ENCODE data around the gene SLC5A10.
A peak's percentile ranks its signal among the peaks of the same experiment; 100 is the strongest.

The SLC5A10 gene

DNA sequence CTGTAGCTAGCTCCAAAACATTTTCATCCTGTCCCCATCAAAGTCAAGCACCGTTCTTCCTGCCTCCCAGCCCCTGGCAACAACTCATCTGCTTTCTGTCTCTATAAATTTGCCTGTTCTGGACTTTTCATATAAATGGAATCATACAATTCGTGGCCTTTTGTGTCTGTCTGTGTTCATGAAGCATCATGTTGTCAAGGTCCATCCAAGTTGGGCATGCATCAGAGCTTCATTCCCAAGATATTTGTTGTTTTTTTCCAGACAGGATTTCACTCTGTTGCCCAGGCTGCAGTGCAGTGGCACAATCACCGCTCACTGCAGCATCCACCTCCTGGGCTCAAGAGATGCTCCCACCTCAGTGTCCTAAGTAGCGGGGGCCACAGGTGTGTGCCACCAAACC lies 5.9 kb downstream of the SLC5A10 start:
- H3K27me3 Mint-ChIP-seq: no peaks in the 10 kb centered on the region
- H3K4me1 Mint-ChIP-seq: peaks cover 53% of the 10 kb centered on the region
- H3K4me3 Mint-ChIP-seq: no peak overlapping the region
- no peaks in the 10 kb centered on the region for H3K9me3 Mint-ChIP-seq
- DNase-seq (no peak), ATAC-seq (no peak)
- no peak overlapping the region for H3K27ac Mint-ChIP-seq

GRCh38 chr17:18958611-18959010 lies 6.6 kb downstream of the SLC5A10 start:
- DNase-seq: no peak
- Mint-ChIP-seq H3K4me1 (peaks cover 57% of the 10 kb centered on the region), H3K27ac (no peak overlapping the region), H3K27me3 (no peaks in the 10 kb centered on the region), H3K4me3 (no peak overlapping the region), H3K9me3 (no peaks in the 10 kb centered on the region)
- no peak for ATAC-seq

DNA sequence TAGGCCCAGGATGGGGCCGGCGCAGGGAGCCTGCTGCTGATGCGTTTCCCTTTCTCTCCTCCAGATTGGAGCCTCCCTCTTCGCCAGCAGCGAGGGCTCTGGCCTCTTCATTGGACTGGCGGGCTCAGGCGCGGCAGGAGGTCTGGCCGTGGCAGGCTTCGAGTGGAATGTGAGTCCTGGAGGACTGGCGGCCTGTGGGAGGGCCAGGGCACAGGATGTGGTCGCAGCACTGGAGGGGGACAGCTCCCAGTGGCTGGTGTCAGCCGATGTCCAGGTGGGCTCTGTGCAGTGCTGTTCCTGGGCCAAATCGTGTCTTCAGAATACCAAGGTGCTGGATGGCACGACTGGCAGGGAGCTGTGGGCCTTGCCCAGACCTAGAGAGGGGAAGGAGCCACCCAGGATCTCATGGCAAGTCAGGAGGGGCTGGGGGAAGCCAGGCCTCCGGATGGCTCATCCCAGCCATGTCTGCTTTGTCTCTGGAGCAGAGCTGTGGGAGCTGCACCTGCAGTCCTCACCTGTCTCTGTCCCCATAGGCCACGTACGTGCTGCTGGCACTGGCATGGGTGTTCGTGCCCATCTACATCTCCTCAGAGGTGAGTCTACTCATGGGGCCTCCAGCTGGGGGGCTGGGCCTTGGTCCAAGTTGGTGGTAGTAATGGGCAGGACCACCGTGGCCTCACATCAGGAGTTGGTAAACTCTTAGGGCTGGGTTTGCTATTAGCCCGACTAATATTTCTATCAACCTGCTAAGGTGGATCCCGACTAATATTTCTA lies 7.3 kb downstream of the SLC5A10 start:
- DNase-seq: no peak
- Mint-ChIP-seq H3K27me3 (no peaks in the 10 kb centered on the region), H3K4me1 (peaks cover 52% of the 10 kb centered on the region), H3K9me3 (no peaks in the 10 kb centered on the region), H3K27ac (peak overlapping the region in 1 of 2 donors; percentile 89), H3K4me3 (no peak overlapping the region)
- no peak for ATAC-seq

GRCh38 chr17:18959845-18960240 lies 7.9 kb downstream of the SLC5A10 start:
- Mint-ChIP-seq H3K27me3 (no peaks in the 10 kb centered on the region), H3K4me1 (peaks cover 46% of the 10 kb centered on the region), H3K27ac (no peak overlapping the region), H3K4me3 (no peak overlapping the region), H3K9me3 (no peaks in the 10 kb centered on the region)
- DNase-seq (no peak), ATAC-seq (no peak)

DNA sequence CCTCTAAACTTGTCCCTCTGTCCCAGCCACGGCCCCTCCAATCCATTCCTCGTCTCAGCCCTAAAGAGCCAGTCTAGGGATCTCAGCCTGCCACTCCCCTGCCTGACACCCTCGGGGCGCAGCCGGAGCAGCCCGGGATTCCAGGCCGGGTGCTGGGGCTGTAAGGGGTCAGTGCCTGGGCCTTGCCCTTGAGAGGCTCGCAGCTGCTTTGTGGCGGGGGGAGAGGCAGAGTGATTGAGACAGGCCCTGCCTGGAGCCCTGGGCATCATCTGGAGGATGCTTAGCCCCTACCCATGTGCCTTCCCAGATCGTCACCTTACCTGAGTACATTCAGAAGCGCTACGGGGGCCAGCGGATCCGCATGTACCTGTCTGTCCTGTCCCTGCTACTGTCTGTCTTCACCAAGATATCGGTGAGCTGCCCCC lies 8.3 kb downstream of the SLC5A10 start:
- no peak overlapping the region for H3K4me3 Mint-ChIP-seq
- peaks cover 42% of the 10 kb centered on the region for H3K4me1 Mint-ChIP-seq
- no peak for ATAC-seq
- H3K27me3 Mint-ChIP-seq: no peaks in the 10 kb centered on the region
- no peak for DNase-seq
- H3K27ac Mint-ChIP-seq: no peak overlapping the region
- H3K9me3 Mint-ChIP-seq: no peaks in the 10 kb centered on the region

- no peaks in the 10 kb centered on the region for H3K9me3 Mint-ChIP-seq
- ATAC-seq (peak; percentile 92), DNase-seq (peak; percentile 80)
- no peak overlapping the region for H3K4me3 Mint-ChIP-seq
- H3K27me3 Mint-ChIP-seq: no peaks in the 10 kb centered on the region
- H3K4me1 Mint-ChIP-seq: peaks cover 36% of the 10 kb centered on the region
- no peak overlapping the region for H3K27ac Mint-ChIP-seq
Measured at GRCh38 chr17:18960803-18961511, 9.0 kb downstream of the SLC5A10 start.

DNA sequence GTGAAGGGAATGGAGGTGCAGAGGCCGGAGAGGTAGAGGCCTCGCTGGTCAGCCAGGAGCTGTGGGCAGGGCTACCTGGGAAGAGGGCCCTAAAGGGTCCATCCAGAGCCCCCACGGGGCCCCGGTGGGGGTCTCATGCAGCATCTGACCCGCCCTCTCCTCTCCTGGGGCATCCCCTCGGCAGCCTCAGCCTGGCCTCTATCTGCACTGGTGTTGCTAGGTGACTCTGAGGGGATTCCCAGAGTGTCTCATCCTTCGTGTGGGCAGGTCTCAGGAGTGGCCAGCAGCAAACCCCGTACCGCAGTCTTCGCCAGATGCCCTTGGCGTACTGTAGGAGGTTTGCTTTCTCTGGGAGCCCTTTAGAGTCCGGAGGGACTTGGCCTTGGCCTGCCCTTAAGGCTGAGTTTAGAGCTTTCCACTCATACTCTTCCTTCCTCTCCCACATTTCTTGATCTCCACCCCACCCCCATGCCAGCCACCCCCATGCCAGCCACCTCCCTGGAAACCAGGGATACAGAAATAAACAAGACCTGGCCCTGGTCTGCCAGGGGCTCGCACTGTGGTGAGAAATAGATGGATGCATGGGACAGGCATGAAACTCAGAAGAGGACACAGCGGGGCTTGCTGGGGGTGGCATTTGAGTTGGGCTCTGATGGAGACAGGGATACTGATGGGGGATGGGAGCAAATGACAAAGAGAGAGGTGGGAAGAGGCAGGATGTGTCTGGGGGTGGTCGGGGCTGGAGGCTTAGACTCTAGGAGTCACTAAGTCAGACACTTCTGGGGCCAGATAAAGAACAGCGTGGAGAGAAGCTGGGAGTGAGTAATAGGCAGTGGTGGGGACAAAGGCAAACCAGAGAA lies 9.9 kb downstream of the SLC5A10 start:
- H3K27me3 Mint-ChIP-seq: no peaks in the 10 kb centered on the region
- no peak overlapping the region for H3K4me3 Mint-ChIP-seq
- no peak for DNase-seq
- ATAC-seq: peak; percentile 43
- H3K9me3 Mint-ChIP-seq: no peaks in the 10 kb centered on the region
- H3K27ac Mint-ChIP-seq: peak overlapping the region in 1 of 2 donors; percentile 2
- peaks cover 36% of the 10 kb centered on the region for H3K4me1 Mint-ChIP-seq

DNA sequence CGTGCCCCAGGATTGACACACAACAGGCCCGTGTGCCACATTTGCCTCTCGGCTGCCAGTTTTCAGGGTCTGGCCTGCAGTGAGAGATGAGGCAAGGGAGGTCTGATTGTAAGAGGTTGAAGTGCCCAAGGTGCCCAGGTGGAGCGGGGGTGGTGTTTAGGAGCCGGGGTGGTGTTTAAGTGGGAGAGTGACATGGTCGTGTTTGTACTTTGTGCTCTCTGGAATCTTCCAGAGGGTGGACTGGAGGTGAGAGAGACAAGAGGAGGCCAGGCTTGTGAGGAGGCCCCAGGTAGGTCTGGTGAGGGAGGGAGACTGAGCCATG lies 10.5 kb downstream of the SLC5A10 start:
- H3K4me3 Mint-ChIP-seq: no peak overlapping the region
- H3K27ac Mint-ChIP-seq: no peak overlapping the region
- ATAC-seq: no peak
- no peak for DNase-seq
- H3K4me1 Mint-ChIP-seq: peaks cover 36% of the 10 kb centered on the region
- H3K9me3 Mint-ChIP-seq: no peaks in the 10 kb centered on the region
- no peaks in the 10 kb centered on the region for H3K27me3 Mint-ChIP-seq

DNA sequence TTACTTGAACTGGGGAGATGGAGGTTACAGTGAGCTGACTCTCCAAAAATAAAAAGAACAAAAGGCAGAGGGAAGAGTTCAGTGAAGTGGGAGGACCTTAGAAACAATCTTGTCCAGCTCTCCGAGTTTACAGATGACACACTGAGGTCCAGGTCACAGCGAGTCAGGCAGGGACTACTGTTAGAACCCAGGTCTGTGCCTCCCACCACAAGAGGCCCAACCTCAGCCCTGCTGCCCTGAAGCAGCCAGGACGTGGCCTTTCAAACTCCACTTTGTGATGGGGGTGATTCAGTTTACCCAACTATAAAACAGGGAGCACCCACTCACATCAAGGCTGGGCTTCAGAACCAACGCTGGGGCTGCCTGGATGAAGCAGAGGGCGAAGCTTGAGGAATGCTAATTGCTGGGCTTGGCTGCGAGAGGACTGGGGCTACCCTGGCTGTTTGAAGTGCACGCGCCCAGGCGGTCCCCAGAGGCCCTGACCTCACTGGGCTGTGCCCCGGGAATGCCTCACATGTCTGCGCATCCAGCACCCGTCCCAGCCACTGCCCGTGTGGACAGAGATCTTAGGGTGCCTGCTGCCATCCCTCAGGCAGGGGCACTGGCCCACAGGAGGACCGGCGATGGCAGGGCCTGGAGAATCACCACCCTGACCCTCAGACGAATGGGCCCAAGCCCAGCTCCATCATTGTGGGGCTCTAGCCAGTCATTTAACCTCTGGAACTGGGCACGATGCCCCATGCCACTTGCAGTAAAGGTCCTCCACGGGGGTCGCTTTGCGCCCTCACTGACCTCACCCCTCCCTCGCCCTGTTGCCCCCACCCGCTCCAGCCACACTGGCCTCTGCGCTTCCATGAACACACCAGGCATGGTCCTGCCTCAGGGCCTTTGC lies 11.4 kb downstream of the SLC5A10 start:
- Mint-ChIP-seq H3K4me3 (no peak overlapping the region), H3K4me1 (peaks cover 36% of the 10 kb centered on the region), H3K27me3 (no peaks in the 10 kb centered on the region), H3K27ac (no peak overlapping the region), H3K9me3 (no peaks in the 10 kb centered on the region)
- ATAC-seq (no peak), DNase-seq (no peak)

GRCh38 chr17:18964018-18964351 lies 12.0 kb downstream of the SLC5A10 start:
- DNase-seq (no peak), ATAC-seq (no peak)
- H3K27me3 Mint-ChIP-seq: no peaks in the 10 kb centered on the region
- no peak overlapping the region for H3K4me3 Mint-ChIP-seq
- peaks cover 30% of the 10 kb centered on the region for H3K4me1 Mint-ChIP-seq
- H3K27ac Mint-ChIP-seq: no peak overlapping the region
- H3K9me3 Mint-ChIP-seq: no peaks in the 10 kb centered on the region

DNA sequence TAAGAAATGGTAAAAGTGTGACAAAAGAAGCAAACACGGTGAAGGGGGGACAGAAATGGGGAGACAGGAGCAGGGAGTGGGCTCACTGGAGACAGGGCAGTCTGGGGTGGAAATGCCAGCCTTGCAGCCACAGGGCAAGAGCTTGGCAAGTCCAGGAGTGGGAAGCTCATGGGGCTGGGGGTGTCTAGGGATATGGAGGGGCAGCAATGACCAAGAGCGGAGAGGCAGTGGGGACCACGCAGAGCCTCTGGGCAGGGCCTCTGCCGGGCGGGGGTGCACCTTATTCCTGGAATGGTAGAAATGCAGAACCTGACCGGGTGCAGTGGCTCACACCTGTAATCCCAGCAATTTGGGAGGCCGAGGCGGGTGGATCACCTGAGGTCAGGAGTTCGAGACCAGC lies 12.6 kb downstream of the SLC5A10 start:
- Mint-ChIP-seq H3K27ac (peak overlapping the region in 1 of 2 donors; percentile 34), H3K27me3 (no peaks in the 10 kb centered on the region), H3K4me3 (no peak overlapping the region), H3K4me1 (peaks cover 33% of the 10 kb centered on the region), H3K9me3 (no peaks in the 10 kb centered on the region)
- no peak for ATAC-seq
- DNase-seq: no peak

- H3K9me3 Mint-ChIP-seq: no peaks in the 10 kb centered on the region
- H3K4me1 Mint-ChIP-seq: peaks cover 39% of the 10 kb centered on the region
- H3K27me3 Mint-ChIP-seq: no peaks in the 10 kb centered on the region
- H3K27ac Mint-ChIP-seq: no peak overlapping the region
- H3K4me3 Mint-ChIP-seq: no peak overlapping the region
- DNase-seq (no peak), ATAC-seq (no peak)
Measured at GRCh38 chr17:18965530-18966236, 13.7 kb downstream of the SLC5A10 start.

GRCh38 chr17:18966831-18967624 lies 15.1 kb downstream of the SLC5A10 start:
- Mint-ChIP-seq H3K4me3 (no peak overlapping the region), H3K9me3 (no peaks in the 10 kb centered on the region), H3K27ac (no peak overlapping the region), H3K4me1 (peaks cover 25% of the 10 kb centered on the region), H3K27me3 (no peaks in the 10 kb centered on the region)
- no peak for DNase-seq
- no peak for ATAC-seq

- DNase-seq (no peak), ATAC-seq (no peak)
- Mint-ChIP-seq H3K4me3 (no peak overlapping the region), H3K4me1 (peaks cover 18% of the 10 kb centered on the region), H3K27me3 (no peaks in the 10 kb centered on the region), H3K9me3 (no peaks in the 10 kb centered on the region), H3K27ac (peak overlapping the region in 1 of 2 donors; percentile 6)
Measured at GRCh38 chr17:18967916-18968315, 16.0 kb downstream of the SLC5A10 start.
